ENCODE data around the gene PRODH2. TPM values are rescaled to one million over a fixed set of nuclear protein-coding genes. Genes with fewer than 3 reads are reported as not detected.

The PRODH2 gene
- total RNA-seq, 1 donor from 2014 or later = not detected

GRCh38 chr19:35781650-35782049 is 31.0 kb downstream of the PRODH2 start:
- no peak for DNase-seq (ENCODE audit: low spot score)
- TF ChIP-seq CTCF (IDR thresholded peaks at IDR 0.05; ENCODE audit: unreplicated experiment) = no peak
- H3K9me3 Mint-ChIP-seq (ENCODE audit: unreplicated experiment) = no peaks in the 10 kb centered on the region
- H3K4me1 Mint-ChIP-seq (ENCODE audit: unreplicated experiment) = peaks cover 9% of the 10 kb centered on the region
- peaks cover 24% of the 10 kb centered on the region for H3K27me3 Mint-ChIP-seq (ENCODE audit: unreplicated experiment)
- H3K27ac Mint-ChIP-seq (ENCODE audit: unreplicated experiment) = no peak overlapping the region
- peaks cover 7% of the 10 kb centered on the region for H3K36me3 Mint-ChIP-seq (ENCODE audit: low read depth, unreplicated experiment)
- no peak overlapping the region for H3K4me3 Mint-ChIP-seq (ENCODE audit: unreplicated experiment)

DNA sequence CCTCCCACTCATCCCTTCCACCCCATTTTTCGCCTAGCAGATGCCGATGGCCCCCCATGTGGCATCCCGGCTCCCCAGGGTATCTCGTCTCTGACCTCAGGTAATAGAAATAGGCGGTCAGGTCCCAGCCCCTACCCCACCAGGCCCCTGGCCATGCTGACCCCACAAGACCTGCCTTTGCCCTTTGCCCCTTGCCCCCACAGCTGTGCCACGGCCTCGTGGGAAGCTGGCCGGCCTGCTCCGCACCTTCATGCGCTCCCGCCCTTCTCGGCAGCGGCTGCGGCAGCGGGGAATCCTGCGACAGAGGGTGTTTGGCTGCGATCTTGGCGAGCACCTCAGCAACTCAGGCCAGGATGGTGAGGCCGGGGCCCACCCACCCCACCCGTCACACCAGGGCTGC is 31.9 kb downstream of the PRODH2 start:
- H3K9me3 Mint-ChIP-seq (ENCODE audit: unreplicated experiment) = no peaks in the 10 kb centered on the region
- DNase-seq (ENCODE audit: low spot score) = no peak
- no peak for TF ChIP-seq CTCF (IDR thresholded peaks at IDR 0.05; ENCODE audit: unreplicated experiment)
- no peak overlapping the region for H3K27ac Mint-ChIP-seq (ENCODE audit: unreplicated experiment)
- peaks cover 7% of the 10 kb centered on the region for H3K36me3 Mint-ChIP-seq (ENCODE audit: low read depth, unreplicated experiment)
- peaks cover 10% of the 10 kb centered on the region for H3K4me1 Mint-ChIP-seq (ENCODE audit: unreplicated experiment)
- peaks cover 21% of the 10 kb centered on the region for H3K27me3 Mint-ChIP-seq (ENCODE audit: unreplicated experiment)
- H3K4me3 Mint-ChIP-seq (ENCODE audit: unreplicated experiment) = no peak overlapping the region

DNA sequence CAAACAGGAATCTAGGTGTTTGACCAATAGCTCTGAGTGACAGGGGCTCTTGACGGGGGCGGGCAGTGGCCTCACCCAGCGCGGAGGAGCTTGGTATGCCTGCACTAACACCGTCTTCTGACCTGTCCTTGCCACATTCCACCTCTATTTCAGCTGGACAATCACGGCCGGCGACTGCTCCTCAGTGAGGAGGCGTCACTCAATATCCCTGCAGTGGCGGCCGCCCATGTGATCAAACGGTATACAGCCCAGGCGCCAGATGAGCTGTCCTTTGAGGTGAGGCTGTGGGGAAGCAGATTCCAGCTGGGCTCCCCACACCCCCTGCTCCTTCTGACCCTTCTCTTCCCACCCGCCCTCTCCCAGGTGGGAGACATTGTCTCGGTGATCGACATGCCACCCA is 32.6 kb downstream of the PRODH2 start:
- H3K4me1 Mint-ChIP-seq (ENCODE audit: unreplicated experiment) = peaks cover 10% of the 10 kb centered on the region
- H3K36me3 Mint-ChIP-seq (ENCODE audit: low read depth, unreplicated experiment) = peaks cover 7% of the 10 kb centered on the region
- no peak overlapping the region for H3K4me3 Mint-ChIP-seq (ENCODE audit: unreplicated experiment)
- TF ChIP-seq CTCF (IDR thresholded peaks at IDR 0.05; ENCODE audit: unreplicated experiment) = no peak
- H3K27me3 Mint-ChIP-seq (ENCODE audit: unreplicated experiment) = peaks cover 17% of the 10 kb centered on the region
- H3K27ac Mint-ChIP-seq (ENCODE audit: unreplicated experiment) = no peak overlapping the region
- no peak for DNase-seq (ENCODE audit: low spot score)
- H3K9me3 Mint-ChIP-seq (ENCODE audit: unreplicated experiment) = no peaks in the 10 kb centered on the region

DNA sequence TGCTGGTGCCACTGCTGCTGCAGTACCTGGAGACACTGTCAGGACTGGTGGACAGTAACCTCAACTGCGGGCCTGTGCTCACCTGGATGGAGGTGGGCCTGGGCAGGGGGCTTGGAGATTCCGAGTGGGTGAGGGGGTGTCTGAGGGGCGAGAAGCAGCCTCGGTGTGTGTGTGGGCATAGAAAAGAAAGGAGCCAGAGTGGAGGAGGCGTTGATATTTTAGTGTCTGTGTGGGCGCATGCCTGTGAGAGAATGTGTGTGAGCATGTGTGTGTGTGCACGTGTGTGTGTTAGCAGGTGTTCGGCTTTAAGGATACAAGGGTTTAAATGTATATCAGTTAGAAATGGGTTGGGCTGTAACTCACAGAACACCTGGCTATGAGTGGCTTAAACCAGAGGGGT is 33.6 kb downstream of the PRODH2 start:
- H3K4me1 Mint-ChIP-seq (ENCODE audit: unreplicated experiment) = peaks cover 17% of the 10 kb centered on the region
- no peak for TF ChIP-seq CTCF (IDR thresholded peaks at IDR 0.05; ENCODE audit: unreplicated experiment)
- H3K27me3 Mint-ChIP-seq (ENCODE audit: unreplicated experiment) = peaks cover 24% of the 10 kb centered on the region
- H3K27ac Mint-ChIP-seq (ENCODE audit: unreplicated experiment) = no peak overlapping the region
- H3K9me3 Mint-ChIP-seq (ENCODE audit: unreplicated experiment) = no peaks in the 10 kb centered on the region
- no peak overlapping the region for H3K4me3 Mint-ChIP-seq (ENCODE audit: unreplicated experiment)
- DNase-seq (ENCODE audit: low spot score) = no peak
- H3K36me3 Mint-ChIP-seq (ENCODE audit: low read depth, unreplicated experiment) = peaks cover 12% of the 10 kb centered on the region

DNA sequence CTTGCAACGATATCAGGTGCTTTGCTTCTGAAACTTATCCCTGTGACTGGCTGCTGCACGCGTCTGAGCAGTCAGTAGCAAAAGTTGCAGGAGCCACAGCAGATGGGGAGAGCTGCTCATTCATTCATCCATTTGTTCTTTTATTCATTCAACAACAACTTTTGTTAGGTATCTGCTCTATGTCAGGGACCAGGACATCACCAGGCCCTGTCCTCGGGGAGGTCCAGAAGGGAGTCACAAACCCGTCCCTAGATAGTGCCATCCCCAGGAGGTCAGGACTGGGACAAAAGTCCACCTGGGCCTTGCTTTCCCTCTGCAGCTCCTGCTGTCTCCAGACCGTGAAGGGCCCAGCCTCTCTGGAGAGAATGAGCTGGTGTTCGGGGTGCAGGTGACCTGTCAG is 34.7 kb downstream of the PRODH2 start:
- Mint-ChIP-seq H3K27me3 (ENCODE audit: unreplicated experiment) (peaks cover 21% of the 10 kb centered on the region), H3K4me3 (ENCODE audit: unreplicated experiment) (no peak overlapping the region), H3K4me1 (ENCODE audit: unreplicated experiment) (peaks cover 13% of the 10 kb centered on the region), H3K27ac (ENCODE audit: unreplicated experiment) (peak overlapping the region; percentile 18), H3K36me3 (ENCODE audit: low read depth, unreplicated experiment) (peaks cover 8% of the 10 kb centered on the region), H3K9me3 (ENCODE audit: unreplicated experiment) (no peaks in the 10 kb centered on the region)
- no peak for TF ChIP-seq CTCF (IDR thresholded peaks at IDR 0.05; ENCODE audit: unreplicated experiment)
- DNase-seq (ENCODE audit: low spot score) = no peak
